Panc1 (cell line): Measurements from ENCODE around the gene PTGDS.

Experiments used
- CTCF ChIP-seq: fragments of 450-650 bp; IDR thresholded peaks from 2 replicates; pipeline ENCODE4 v1.5.1; 2017; ENCODE audit warnings: mild to moderate bottlenecking
- POLR2AphosphoS5 ChIP-seq: IDR thresholded peaks from 2 replicates; pipeline ENCODE4 v1.6.1; 2012; ENCODE audit warnings: mild to moderate bottlenecking, low read depth, low read length, moderate library complexity
- REST ChIP-seq, 2 experiments: IDR thresholded peaks; 2 replicates each; pipeline ENCODE4 v1.6.1; 2011 to 2012; ENCODE audit warnings: low read depth in 2 of 2, control low read depth in 1 of 2, low read length in 1 of 2, mild to moderate bottlenecking in 1 of 2, moderate library complexity in 1 of 2; ENCODE audit not compliant: insufficient read depth in 1 of 2

- TF ChIP-seq REST (IDR thresholded peaks at IDR 0.05; ENCODE audit: insufficient read depth in 1 of 2, low read depth in 2 of 2, low read length in 1 of 2) (no peak), CTCF (no peak), POLR2AphosphoS5 (no peak)
Measured at GRCh38 chr9:136960938-136961275, 16.4 kb upstream of the PTGDS start.
